Lower leg skin (tissue), 3 donors: ENCODE results near the gene ZFAND2A.

ENCODE experiments used
- POLR2A ChIP-seq, 2 donors: fragments of 450-650 bp; IDR thresholded peaks; one replicate each; pipeline ENCODE4 v1.6.1; 2016 to 2017; ENCODE audit warnings: antibody characterized with exemption in 2 of 2, mild to moderate bottlenecking in 1 of 2, moderate library complexity in 1 of 2
- TF ChIP-seq, protein P1 (sequence below), 3 donors: fragments of 450-650 bp; IDR thresholded peaks; one replicate each; pipeline ENCODE4 v1.5.1; 2016; ENCODE audit warnings: antibody characterized with exemption in 3 of 3, mild to moderate bottlenecking in 3 of 3, moderate library complexity in 2 of 3

DNA sequence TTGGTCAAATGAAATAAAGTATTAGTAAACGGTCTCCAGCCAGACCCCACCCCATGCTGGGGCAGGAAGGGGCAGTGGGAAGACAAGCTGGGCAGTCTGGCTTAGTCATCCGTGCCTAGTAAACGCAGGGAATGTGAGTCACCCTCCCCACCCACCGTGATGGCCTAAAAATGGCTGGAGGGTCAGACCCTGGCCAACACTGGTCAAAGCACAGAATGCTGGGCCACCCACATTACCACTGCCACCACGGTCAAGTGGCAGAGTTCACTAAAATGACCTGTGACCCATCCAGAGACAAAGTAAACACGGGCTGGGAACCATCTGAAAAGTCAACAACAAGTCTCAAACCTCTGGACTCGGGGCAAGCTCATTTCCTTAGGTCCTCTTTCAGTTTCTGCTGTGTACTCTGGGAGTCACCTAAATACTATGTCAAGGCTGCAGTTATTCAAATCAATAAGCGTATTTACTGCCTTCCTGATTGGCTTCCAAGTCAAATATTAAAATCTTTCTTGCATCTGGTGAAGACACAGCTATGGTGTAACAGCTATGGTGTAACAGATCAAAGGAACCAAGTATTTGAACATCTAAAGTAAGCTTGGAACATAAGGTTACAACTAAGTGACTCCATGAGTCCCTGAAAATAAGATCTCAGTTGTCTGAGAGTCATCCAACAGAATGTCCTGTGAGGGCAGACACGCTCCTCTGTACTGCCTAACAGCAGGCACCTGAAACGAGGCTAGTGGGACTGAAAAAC lies 3.0 kb downstream of the ZFAND2A start:
- TF ChIP-seq, protein P1, sequence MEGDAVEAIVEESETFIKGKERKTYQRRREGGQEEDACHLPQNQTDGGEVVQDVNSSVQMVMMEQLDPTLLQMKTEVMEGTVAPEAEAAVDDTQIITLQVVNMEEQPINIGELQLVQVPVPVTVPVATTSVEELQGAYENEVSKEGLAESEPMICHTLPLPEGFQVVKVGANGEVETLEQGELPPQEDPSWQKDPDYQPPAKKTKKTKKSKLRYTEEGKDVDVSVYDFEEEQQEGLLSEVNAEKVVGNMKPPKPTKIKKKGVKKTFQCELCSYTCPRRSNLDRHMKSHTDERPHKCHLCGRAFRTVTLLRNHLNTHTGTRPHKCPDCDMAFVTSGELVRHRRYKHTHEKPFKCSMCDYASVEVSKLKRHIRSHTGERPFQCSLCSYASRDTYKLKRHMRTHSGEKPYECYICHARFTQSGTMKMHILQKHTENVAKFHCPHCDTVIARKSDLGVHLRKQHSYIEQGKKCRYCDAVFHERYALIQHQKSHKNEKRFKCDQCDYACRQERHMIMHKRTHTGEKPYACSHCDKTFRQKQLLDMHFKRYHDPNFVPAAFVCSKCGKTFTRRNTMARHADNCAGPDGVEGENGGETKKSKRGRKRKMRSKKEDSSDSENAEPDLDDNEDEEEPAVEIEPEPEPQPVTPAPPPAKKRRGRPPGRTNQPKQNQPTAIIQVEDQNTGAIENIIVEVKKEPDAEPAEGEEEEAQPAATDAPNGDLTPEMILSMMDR (IDR thresholded peaks at IDR 0.05), result peak in 1 of 3 donors; percentile 90
- TF ChIP-seq POLR2A (IDR thresholded peaks at IDR 0.05), result no peak
